ENCODE results near the gene FBXW7.

Gene FBXW7

GRCh38 chr4:152516156-152516555, 19.7 kb downstream of the FBXW7 start:
- Histone ChIP-seq H3K36me3 (ENCODE audit: control insufficient read depth in 2 of 2, insufficient read depth in 2 of 2, low read length in 2 of 2) (no peaks in the 10 kb centered on the region), H3K9ac (ENCODE audit: low read depth in 1 of 2, low read length in 2 of 2) (no peak overlapping the region), H3K9me3 (ENCODE audit: control insufficient read depth in 2 of 2, low read length in 2 of 2) (no peaks in the 10 kb centered on the region), H3K27me3 (ENCODE audit: control insufficient read depth in 2 of 2, insufficient read depth in 2 of 2, low read length in 2 of 2) (no peaks in the 10 kb centered on the region), H3K27ac (ENCODE audit: low read depth in 2 of 2, low read length in 2 of 2) (no peak overlapping the region), H3K4me3 (ENCODE audit: low read length in 2 of 2) (no peak overlapping the region), H3K4me1 (ENCODE audit: control insufficient read depth in 2 of 2, insufficient read depth in 2 of 2, low read length in 2 of 2) (no peaks in the 10 kb centered on the region)

- no peaks in the 10 kb centered on the region for H3K36me3 ChIP-seq (ENCODE audit: control insufficient read depth in 2 of 2, insufficient read depth in 2 of 2, low read length in 2 of 2)
- H3K9me3 ChIP-seq (ENCODE audit: control insufficient read depth in 2 of 2, low read length in 2 of 2), result no peaks in the 10 kb centered on the region
- H3K27ac ChIP-seq (ENCODE audit: low read depth in 2 of 2, low read length in 2 of 2), result no peak overlapping the region
- H3K4me1 ChIP-seq (ENCODE audit: control insufficient read depth in 2 of 2, insufficient read depth in 2 of 2, low read length in 2 of 2), result no peaks in the 10 kb centered on the region
- no peaks in the 10 kb centered on the region for H3K27me3 ChIP-seq (ENCODE audit: control insufficient read depth in 2 of 2, insufficient read depth in 2 of 2, low read length in 2 of 2)
- H3K9ac ChIP-seq (ENCODE audit: low read depth in 1 of 2, low read length in 2 of 2), result no peak overlapping the region
- H3K4me3 ChIP-seq (ENCODE audit: low read length in 2 of 2), result no peak overlapping the region
These were observed 20.2 kb downstream of the FBXW7 start for GRCh38 chr4:152515678-152516077.

GRCh38 chr4:152514356-152514755, 21.5 kb downstream of the FBXW7 start:
- no peaks in the 10 kb centered on the region for H3K9me3 ChIP-seq (ENCODE audit: control insufficient read depth in 2 of 2, low read length in 2 of 2)
- no peaks in the 10 kb centered on the region for H3K36me3 ChIP-seq (ENCODE audit: control insufficient read depth in 2 of 2, insufficient read depth in 2 of 2, low read length in 2 of 2)
- peaks cover 0 to 4% of the 10 kb centered on the region in 2 donors for H3K4me1 ChIP-seq (ENCODE audit: control insufficient read depth in 2 of 2, insufficient read depth in 2 of 2, low read length in 2 of 2)
- H3K27ac ChIP-seq (ENCODE audit: low read depth in 2 of 2, low read length in 2 of 2), result no peak overlapping the region
- H3K27me3 ChIP-seq (ENCODE audit: control insufficient read depth in 2 of 2, insufficient read depth in 2 of 2, low read length in 2 of 2), result no peaks in the 10 kb centered on the region
- H3K4me3 ChIP-seq (ENCODE audit: low read length in 2 of 2), result no peak overlapping the region
- no peak overlapping the region for H3K9ac ChIP-seq (ENCODE audit: low read depth in 1 of 2, low read length in 2 of 2)

GRCh38 chr4:152513078-152513477, 22.8 kb downstream of the FBXW7 start:
- Histone ChIP-seq H3K9ac (ENCODE audit: low read depth in 1 of 2, low read length in 2 of 2) (no peak overlapping the region), H3K4me1 (ENCODE audit: control insufficient read depth in 2 of 2, insufficient read depth in 2 of 2, low read length in 2 of 2) (peaks cover 0 to 4% of the 10 kb centered on the region in 2 donors), H3K36me3 (ENCODE audit: control insufficient read depth in 2 of 2, insufficient read depth in 2 of 2, low read length in 2 of 2) (no peaks in the 10 kb centered on the region), H3K4me3 (ENCODE audit: low read length in 2 of 2) (no peak overlapping the region), H3K27me3 (ENCODE audit: control insufficient read depth in 2 of 2, insufficient read depth in 2 of 2, low read length in 2 of 2) (no peaks in the 10 kb centered on the region), H3K9me3 (ENCODE audit: control insufficient read depth in 2 of 2, low read length in 2 of 2) (no peaks in the 10 kb centered on the region), H3K27ac (ENCODE audit: low read depth in 2 of 2, low read length in 2 of 2) (no peak overlapping the region)

GRCh38 chr4:152512483-152512882, 23.4 kb downstream of the FBXW7 start:
- no peak overlapping the region for H3K27ac ChIP-seq (ENCODE audit: low read depth in 2 of 2, low read length in 2 of 2)
- H3K4me3 ChIP-seq (ENCODE audit: low read length in 2 of 2), result no peak overlapping the region
- no peak overlapping the region for H3K9ac ChIP-seq (ENCODE audit: low read depth in 1 of 2, low read length in 2 of 2)
- H3K36me3 ChIP-seq (ENCODE audit: control insufficient read depth in 2 of 2, insufficient read depth in 2 of 2, low read length in 2 of 2), result no peaks in the 10 kb centered on the region
- H3K9me3 ChIP-seq (ENCODE audit: control insufficient read depth in 2 of 2, low read length in 2 of 2), result no peaks in the 10 kb centered on the region
- no peaks in the 10 kb centered on the region for H3K27me3 ChIP-seq (ENCODE audit: control insufficient read depth in 2 of 2, insufficient read depth in 2 of 2, low read length in 2 of 2)
- H3K4me1 ChIP-seq (ENCODE audit: control insufficient read depth in 2 of 2, insufficient read depth in 2 of 2, low read length in 2 of 2), result peaks cover 0 to 4% of the 10 kb centered on the region in 2 donors

- Histone ChIP-seq H3K4me1 (ENCODE audit: control insufficient read depth in 2 of 2, insufficient read depth in 2 of 2, low read length in 2 of 2) (peaks cover 0 to 4% of the 10 kb centered on the region in 2 donors), H3K27me3 (ENCODE audit: control insufficient read depth in 2 of 2, insufficient read depth in 2 of 2, low read length in 2 of 2) (no peaks in the 10 kb centered on the region), H3K27ac (ENCODE audit: low read depth in 2 of 2, low read length in 2 of 2) (no peak overlapping the region), H3K36me3 (ENCODE audit: control insufficient read depth in 2 of 2, insufficient read depth in 2 of 2, low read length in 2 of 2) (no peaks in the 10 kb centered on the region), H3K9me3 (ENCODE audit: control insufficient read depth in 2 of 2, low read length in 2 of 2) (no peaks in the 10 kb centered on the region), H3K9ac (ENCODE audit: low read depth in 1 of 2, low read length in 2 of 2) (peak overlapping the region in 1 of 2 donors; percentile 31), H3K4me3 (ENCODE audit: low read length in 2 of 2) (no peak overlapping the region)
These were observed 25.3 kb downstream of the FBXW7 start for GRCh38 chr4:152510349-152511147.

GRCh38 chr4:152509595-152510225, 26.2 kb downstream of the FBXW7 start:
- H3K9ac ChIP-seq (ENCODE audit: low read depth in 1 of 2, low read length in 2 of 2), result no peak overlapping the region
- no peak overlapping the region for H3K4me3 ChIP-seq (ENCODE audit: low read length in 2 of 2)
- H3K27me3 ChIP-seq (ENCODE audit: control insufficient read depth in 2 of 2, insufficient read depth in 2 of 2, low read length in 2 of 2), result no peaks in the 10 kb centered on the region
- H3K9me3 ChIP-seq (ENCODE audit: control insufficient read depth in 2 of 2, low read length in 2 of 2), result no peaks in the 10 kb centered on the region
- H3K4me1 ChIP-seq (ENCODE audit: control insufficient read depth in 2 of 2, insufficient read depth in 2 of 2, low read length in 2 of 2), result peaks cover 0 to 4% of the 10 kb centered on the region in 2 donors
- H3K27ac ChIP-seq (ENCODE audit: low read depth in 2 of 2, low read length in 2 of 2), result no peak overlapping the region
- H3K36me3 ChIP-seq (ENCODE audit: control insufficient read depth in 2 of 2, insufficient read depth in 2 of 2, low read length in 2 of 2), result no peaks in the 10 kb centered on the region

GRCh38 chr4:152508818-152509217, 27.1 kb downstream of the FBXW7 start:
- Histone ChIP-seq H3K27me3 (ENCODE audit: control insufficient read depth in 2 of 2, insufficient read depth in 2 of 2, low read length in 2 of 2) (no peaks in the 10 kb centered on the region), H3K4me1 (ENCODE audit: control insufficient read depth in 2 of 2, insufficient read depth in 2 of 2, low read length in 2 of 2) (peaks cover 0 to 4% of the 10 kb centered on the region in 2 donors), H3K9ac (ENCODE audit: low read depth in 1 of 2, low read length in 2 of 2) (no peak overlapping the region), H3K9me3 (ENCODE audit: control insufficient read depth in 2 of 2, low read length in 2 of 2) (no peaks in the 10 kb centered on the region), H3K4me3 (ENCODE audit: low read length in 2 of 2) (no peak overlapping the region), H3K36me3 (ENCODE audit: control insufficient read depth in 2 of 2, insufficient read depth in 2 of 2, low read length in 2 of 2) (no peaks in the 10 kb centered on the region), H3K27ac (ENCODE audit: low read depth in 2 of 2, low read length in 2 of 2) (no peak overlapping the region)

GRCh38 chr4:152508386-152508785, 27.5 kb downstream of the FBXW7 start:
- no peak overlapping the region for H3K27ac ChIP-seq (ENCODE audit: low read depth in 2 of 2, low read length in 2 of 2)
- no peaks in the 10 kb centered on the region for H3K9me3 ChIP-seq (ENCODE audit: control insufficient read depth in 2 of 2, low read length in 2 of 2)
- peaks cover 0 to 4% of the 10 kb centered on the region in 2 donors for H3K4me1 ChIP-seq (ENCODE audit: control insufficient read depth in 2 of 2, insufficient read depth in 2 of 2, low read length in 2 of 2)
- no peaks in the 10 kb centered on the region for H3K36me3 ChIP-seq (ENCODE audit: control insufficient read depth in 2 of 2, insufficient read depth in 2 of 2, low read length in 2 of 2)
- no peak overlapping the region for H3K9ac ChIP-seq (ENCODE audit: low read depth in 1 of 2, low read length in 2 of 2)
- H3K27me3 ChIP-seq (ENCODE audit: control insufficient read depth in 2 of 2, insufficient read depth in 2 of 2, low read length in 2 of 2), result no peaks in the 10 kb centered on the region
- no peak overlapping the region for H3K4me3 ChIP-seq (ENCODE audit: low read length in 2 of 2)

- Histone ChIP-seq H3K9me3 (ENCODE audit: control insufficient read depth in 2 of 2, low read length in 2 of 2) (no peaks in the 10 kb centered on the region), H3K4me1 (ENCODE audit: control insufficient read depth in 2 of 2, insufficient read depth in 2 of 2, low read length in 2 of 2) (no peaks in the 10 kb centered on the region), H3K9ac (ENCODE audit: low read depth in 1 of 2, low read length in 2 of 2) (no peak overlapping the region), H3K36me3 (ENCODE audit: control insufficient read depth in 2 of 2, insufficient read depth in 2 of 2, low read length in 2 of 2) (no peaks in the 10 kb centered on the region), H3K27ac (ENCODE audit: low read depth in 2 of 2, low read length in 2 of 2) (no peak overlapping the region), H3K27me3 (ENCODE audit: control insufficient read depth in 2 of 2, insufficient read depth in 2 of 2, low read length in 2 of 2) (no peaks in the 10 kb centered on the region), H3K4me3 (ENCODE audit: low read length in 2 of 2) (no peak overlapping the region)
These were observed 32.1 kb downstream of the FBXW7 start for GRCh38 chr4:152503653-152504290.

All from mucosa of rectum (tissue), 2 donors.